ENCODE results near the gene USF1. TPM values are rescaled to one million over a fixed set of nuclear protein-coding genes. Genes with fewer than 3 reads are reported as not detected.

Gene USF1
- total and polyA plus RNA-seq, 7 experiments from 2014 or later = 3.9 to 115 (median 76.0) TPM

- peaks cover 12 to 53% (median 16%) of the 10 kb centered on the region in 5 donors for H3K36me3 Mint-ChIP-seq
- H3K4me3 ChIP-seq (ENCODE audit: low read length) = peak overlapping the region; percentile 93
- peaks cover 46 to 59% (median 53%) of the 10 kb centered on the region in 7 donors for H3K4me1 Mint-ChIP-seq
- peaks cover 19 to 30% of the 10 kb centered on the region in 2 donors for H3K4me1 ChIP-seq (ENCODE audit: control insufficient read depth in 2 of 2, insufficient read depth in 2 of 2, low read length in 2 of 2)
- peak in 6 of 9 donors; percentile 30 to 65 (median 46) for DNase-seq
- CTCF ChIA-PET = interaction anchor here (0.6 to 3.7 kb wide), 6 partner anchors 13 to 310 kb away, joined by 3 to 42 read pairs (median 6); partner anchors contain the start of genes ARHGAP30, F11R and KLHDC9
- peak overlapping the region; percentile 92 to 100 (median 98) for H3K27ac Mint-ChIP-seq
- H3K27me3 Mint-ChIP-seq = no peaks in the 10 kb centered on the region
- POLR2A ChIA-PET = interaction anchor here (0.6 to 16.0 kb wide), 16 partner anchors 12 to 293 kb away, joined by 3 to 377 read pairs (median 9); partner anchors contain the start of genes ARHGAP30, B4GALT3, DEDD and F11R
- H3K27ac ChIP-seq (ENCODE audit: low read depth, low read length) = peak overlapping the region; percentile 92
- no peaks in the 10 kb centered on the region for H3K27me3 ChIP-seq (ENCODE audit: control insufficient read depth in 2 of 2, insufficient read depth in 2 of 2, low read length in 2 of 2)
- intact Hi-C loops (cut with micrococcal nuclease) = loop anchor here (2.0 to 10.0 kb wide), 4 partner anchors 48 to 780 kb away; partner anchors contain the start of genes APOA2 (in 1 of the 2), DCAF8 (in 1 of the 2), TOMM40L (in 1 of the 2) and UFC1 (in 1 of the 2)
- no peaks in the 10 kb centered on the region for H3K9me3 Mint-ChIP-seq
- peak overlapping the region; percentile 93 to 100 (median 97) for H3K4me3 Mint-ChIP-seq
- peak; percentile 7 for ATAC-seq
- H3K9me3 ChIP-seq (ENCODE audit: control insufficient read depth in 2 of 3, low read length in 3 of 3) = no peaks in the 10 kb centered on the region
- peaks cover 19 to 62% (median 19%) of the 10 kb centered on the region in 3 experiments for H3K36me3 ChIP-seq (ENCODE audit: control insufficient read depth in 2 of 3, insufficient read depth in 3 of 3, low read length in 3 of 3)
These were observed 1.3 kb downstream of the USF1 start for GRCh38 chr1:161044535-161044907.

- ChIA-PET CTCF (interaction anchor here (1.2 to 6.1 kb wide), 6 partner anchors 15 to 59 kb away, joined by 3 to 74 read pairs (median 8); partner anchors contain the start of genes ARHGAP30 and KLHDC9), POLR2A (interaction anchor here (0.7 to 16.0 kb wide), 10 partner anchors 9 to 93 kb away, joined by 3 to 377 read pairs (median 5); partner anchors contain the start of genes ARHGAP30, DEDD, F11R and KLHDC9)
- Mint-ChIP-seq H3K4me3 (peak overlapping the region; percentile 47 to 94 (median 88)), H3K27ac (peak overlapping the region; percentile 84 to 97 (median 91)), H3K27me3 (no peaks in the 10 kb centered on the region), H3K4me1 (peaks cover 30 to 63% (median 42%) of the 10 kb centered on the region in 7 donors), H3K36me3 (peaks cover 3 to 35% (median 9%) of the 10 kb centered on the region in 5 donors), H3K9me3 (peaks cover 0 to 7% (median 0%) of the 10 kb centered on the region in 11 donors)
- H3K36me3 ChIP-seq (ENCODE audit: control insufficient read depth in 2 of 3, insufficient read depth in 3 of 3, low read length in 3 of 3) = peaks cover 14 to 39% (median 17%) of the 10 kb centered on the region in 3 experiments
- no peak overlapping the region for H3K4me3 ChIP-seq (ENCODE audit: low read length)
- H3K4me1 ChIP-seq (ENCODE audit: control insufficient read depth in 2 of 2, insufficient read depth in 2 of 2, low read length in 2 of 2) = peaks cover 22 to 38% of the 10 kb centered on the region in 2 donors
- H3K27ac ChIP-seq (ENCODE audit: low read depth, low read length) = peak overlapping the region; percentile 93
- H3K9me3 ChIP-seq (ENCODE audit: control insufficient read depth in 2 of 3, low read length in 3 of 3) = no peaks in the 10 kb centered on the region
- DNase-seq (no peak), ATAC-seq (no peak)
- intact Hi-C loops (cut with micrococcal nuclease) = loop anchor here in 1 of 2 donors (1.0 kb wide), 1 partner anchor 42 kb away; no protein-coding TSS in a partner anchor
- no peaks in the 10 kb centered on the region for H3K27me3 ChIP-seq (ENCODE audit: control insufficient read depth in 2 of 2, insufficient read depth in 2 of 2, low read length in 2 of 2)
These were observed 6.2 kb downstream of the USF1 start for GRCh38 chr1:161039546-161039945.

- H3K36me3 Mint-ChIP-seq = peaks cover 3 to 32% (median 9%) of the 10 kb centered on the region in 5 donors
- POLR2A ChIA-PET = interaction anchor here (0.7 to 16.0 kb wide), 14 partner anchors 9 to 202 kb away, joined by 3 to 377 read pairs (median 4); partner anchors contain the start of genes ARHGAP30, DEDD, F11R and KLHDC9
- H3K4me1 Mint-ChIP-seq = peaks cover 26 to 59% (median 38%) of the 10 kb centered on the region in 7 donors
- H3K27ac Mint-ChIP-seq = peak overlapping the region; percentile 91 to 97 (median 94)
- ATAC-seq = no peak
- H3K9me3 ChIP-seq (ENCODE audit: control insufficient read depth in 2 of 3, low read length in 3 of 3) = no peaks in the 10 kb centered on the region
- peaks cover 18 to 34% of the 10 kb centered on the region in 2 donors for H3K4me1 ChIP-seq (ENCODE audit: control insufficient read depth in 2 of 2, insufficient read depth in 2 of 2, low read length in 2 of 2)
- H3K27ac ChIP-seq (ENCODE audit: low read depth, low read length) = peak overlapping the region; percentile 93
- H3K27me3 Mint-ChIP-seq = no peaks in the 10 kb centered on the region
- H3K9me3 Mint-ChIP-seq = peaks cover 0 to 7% (median 0%) of the 10 kb centered on the region in 11 donors
- peaks cover 14 to 39% (median 17%) of the 10 kb centered on the region in 3 experiments for H3K36me3 ChIP-seq (ENCODE audit: control insufficient read depth in 2 of 3, insufficient read depth in 3 of 3, low read length in 3 of 3)
- no peak for DNase-seq
- intact Hi-C loops (cut with micrococcal nuclease) = loop anchor here in 1 of 2 donors (1.0 kb wide), 1 partner anchor 42 kb away; no protein-coding TSS in a partner anchor
- H3K4me3 ChIP-seq (ENCODE audit: low read length) = peak overlapping the region; percentile 95
- CTCF ChIA-PET = interaction anchor here (1.4 to 6.1 kb wide), 5 partner anchors 25 to 59 kb away, joined by 4 to 74 read pairs (median 13); partner anchors contain the start of genes ARHGAP30 and KLHDC9
- no peaks in the 10 kb centered on the region for H3K27me3 ChIP-seq (ENCODE audit: control insufficient read depth in 2 of 2, insufficient read depth in 2 of 2, low read length in 2 of 2)
- peak overlapping the region; percentile 88 to 94 (median 92) for H3K4me3 Mint-ChIP-seq
These were observed 6.6 kb downstream of the USF1 start for GRCh38 chr1:161039154-161039545.

GRCh38 chr1:161038523-161039153, 7.1 kb downstream of the USF1 start, which contains the start of gene TSTD1:
Gene TSTD1 (minus strand): TSS chr1:161038964. CDS start chr1:161038889, 75 bp downstream.
- peak within 1 kb of the TSS; percentile 88 to 94 (median 92) for H3K4me3 Mint-ChIP-seq
- peak within 1 kb of the TSS; percentile 93 for H3K27ac ChIP-seq (ENCODE audit: low read depth, low read length)
- peaks cover 16 to 32% of the 10 kb centered on the region in 2 donors for H3K4me1 ChIP-seq (ENCODE audit: control insufficient read depth in 2 of 2, insufficient read depth in 2 of 2, low read length in 2 of 2)
- H3K9me3 ChIP-seq (ENCODE audit: control insufficient read depth in 2 of 3, low read length in 3 of 3) = no peaks in the 10 kb centered on the region
- intact Hi-C loops (cut with micrococcal nuclease) = loop anchor here (1.0 kb wide), 2 partner anchors 17 to 41 kb away; partner anchors contain the start of gene F11R (in 2 of the 2)
- H3K36me3 ChIP-seq (ENCODE audit: control insufficient read depth in 2 of 3, insufficient read depth in 3 of 3, low read length in 3 of 3) = peaks cover 14 to 39% (median 17%) of the 10 kb centered on the region in 3 experiments
- ATAC-seq (peak; percentile 95), DNase-seq (peak; percentile 70 to 90 (median 88))
- ChIA-PET CTCF (interaction anchor here (0.7 to 6.1 kb wide), 7 partner anchors 21 to 60 kb away, joined by 3 to 74 read pairs (median 5); partner anchors contain the start of genes ARHGAP30 and KLHDC9), POLR2A (interaction anchor here (0.7 to 16.0 kb wide), 16 partner anchors 8 to 201 kb away, joined by 3 to 377 read pairs (median 4); partner anchors contain the start of genes ARHGAP30, F11R, KLHDC9 and PPOX)
- peak within 1 kb of the TSS; percentile 95 for H3K4me3 ChIP-seq (ENCODE audit: low read length)
- H3K27ac Mint-ChIP-seq = peak within 1 kb of the TSS; percentile 91 to 97 (median 94)
- H3K27me3 ChIP-seq (ENCODE audit: control insufficient read depth in 2 of 2, insufficient read depth in 2 of 2, low read length in 2 of 2) = no peaks in the 10 kb centered on the region
- peaks cover 0 to 7% (median 0%) of the 10 kb centered on the region in 11 donors for H3K9me3 Mint-ChIP-seq
- no peaks in the 10 kb centered on the region for H3K27me3 Mint-ChIP-seq
- peaks cover 3 to 31% (median 9%) of the 10 kb centered on the region in 5 donors for H3K36me3 Mint-ChIP-seq
- H3K4me1 Mint-ChIP-seq = peaks cover 25 to 57% (median 37%) of the 10 kb centered on the region in 7 donors

DNA sequence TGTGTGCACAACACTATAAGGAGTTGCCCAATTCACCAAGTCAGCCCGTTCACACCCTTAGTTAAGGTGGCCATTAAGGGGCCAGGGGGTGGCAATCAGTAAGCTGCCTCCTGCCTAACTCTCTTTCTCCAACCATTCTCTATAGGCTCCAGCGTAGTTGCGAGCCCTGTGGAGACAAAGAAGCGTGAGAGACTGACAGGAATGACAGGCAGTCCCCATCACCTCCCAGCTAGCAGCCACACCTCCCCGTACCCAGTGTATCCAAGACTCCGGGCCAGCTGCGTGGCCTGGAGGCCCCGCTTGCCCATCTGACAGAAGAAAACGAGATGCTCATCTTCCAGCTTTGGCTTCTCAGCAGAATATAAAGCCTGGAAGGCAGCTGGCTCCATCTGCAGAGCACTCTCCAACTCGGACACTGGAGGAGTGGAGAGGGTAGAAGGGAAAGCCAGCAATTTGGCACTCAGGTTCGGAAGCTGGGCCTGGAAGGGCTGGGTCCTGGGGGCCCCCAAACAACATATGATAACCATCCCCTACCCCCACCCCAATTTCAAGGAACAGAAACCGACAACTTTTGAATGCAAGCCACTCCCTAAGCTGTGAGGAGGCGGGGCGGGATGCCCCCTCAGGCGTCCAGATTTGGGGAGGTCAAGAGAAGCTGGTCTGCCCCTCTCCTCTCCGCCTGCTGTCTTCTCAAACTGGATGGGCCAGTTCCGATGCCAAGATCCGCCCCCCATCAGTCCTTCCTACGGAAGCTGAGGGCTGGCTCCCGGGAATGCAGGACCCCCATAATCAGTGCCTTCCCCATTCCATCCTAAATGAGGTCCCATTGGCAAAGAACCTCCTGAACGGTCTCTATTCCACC, 7.9 kb downstream of the USF1 start:
- DNase-seq (no peak), ATAC-seq (no peak)
- Mint-ChIP-seq H3K4me3 (peak overlapping the region; percentile 88 to 94 (median 92)), H3K27ac (peak overlapping the region; percentile 48 to 97 (median 94)), H3K36me3 (peaks cover 3 to 28% (median 9%) of the 10 kb centered on the region in 5 donors), H3K27me3 (no peaks in the 10 kb centered on the region), H3K4me1 (peaks cover 26 to 53% (median 37%) of the 10 kb centered on the region in 7 donors), H3K9me3 (peaks cover 0 to 7% (median 0%) of the 10 kb centered on the region in 11 donors)
- H3K4me3 ChIP-seq (ENCODE audit: low read length) = peak overlapping the region; percentile 95
- peaks cover 14 to 36% (median 17%) of the 10 kb centered on the region in 3 experiments for H3K36me3 ChIP-seq (ENCODE audit: control insufficient read depth in 2 of 3, insufficient read depth in 3 of 3, low read length in 3 of 3)
- peaks cover 16 to 32% of the 10 kb centered on the region in 2 donors for H3K4me1 ChIP-seq (ENCODE audit: control insufficient read depth in 2 of 2, insufficient read depth in 2 of 2, low read length in 2 of 2)
- intact Hi-C loops (cut with micrococcal nuclease) = loop anchor here (1.0 kb wide), 1 partner anchor 17 kb away; the partner anchor contains the start of gene F11R (in 2 of the 2)
- no peaks in the 10 kb centered on the region for H3K27me3 ChIP-seq (ENCODE audit: control insufficient read depth in 2 of 2, insufficient read depth in 2 of 2, low read length in 2 of 2)
- POLR2A ChIA-PET = interaction anchor here (0.6 to 16.0 kb wide), 11 partner anchors 8 to 142 kb away, joined by 3 to 377 read pairs (median 6); partner anchors contain the start of genes ARHGAP30, F11R, KLHDC9 and PPOX
- H3K9me3 ChIP-seq (ENCODE audit: control insufficient read depth in 2 of 3, low read length in 3 of 3) = no peaks in the 10 kb centered on the region
- H3K27ac ChIP-seq (ENCODE audit: low read depth, low read length) = peak overlapping the region; percentile 93
- CTCF ChIA-PET = interaction anchor here (0.6 to 6.1 kb wide), 8 partner anchors 22 to 87 kb away, joined by 3 to 74 read pairs (median 4); partner anchors contain the start of genes ARHGAP30 and KLHDC9
